ENCODE measurements around the gene VIPR2.

- TF ChIP-seq CTCF (IDR thresholded peaks at IDR 0.05; ENCODE audit: borderline replicate concordance, extremely low read depth, low read length, poor library complexity, severe bottlenecking) (no peak), EZH2 (IDR thresholded peaks at IDR 0.05; ENCODE audit: borderline replicate concordance, low read depth, low read length, severe bottlenecking) (no peak)
These were observed 46.3 kb downstream of the VIPR2 start for GRCh38 chr7:159098424-159098786.
